Mesenchymal stem cell (in vitro differentiated cells and primary cell): ENCODE measurements around the gene SUPT3H.

Source experiments
- DNase-seq: peaks from one replicate; pipeline ENCODE4 v3.0.0-alpha.2; 2013
- H2AFZ ChIP-seq: one replicate; pipeline ENCODE4 v1.6.1; 2013; ENCODE audit warnings: low read depth, mild to moderate bottlenecking, control low read depth, inconsistent platforms, low read length, moderate library complexity
- H2AK5ac ChIP-seq: 2 replicates; pipeline ENCODE4 v1.6.1; 2013; ENCODE audit warnings: low read length, moderate library complexity, mild to moderate bottlenecking, inconsistent platforms; ENCODE audit not compliant: severe bottlenecking
- H2BK120ac ChIP-seq: one replicate; pipeline ENCODE4 v1.6.1; 2013; ENCODE audit warnings: low read depth, mild to moderate bottlenecking, inconsistent platforms, low read length, moderate library complexity
- H2BK12ac ChIP-seq, 2 experiments: one replicate each; pipeline ENCODE4 v1.6.1; 2013; ENCODE audit warnings: inconsistent platforms in 2 of 2, low read length in 2 of 2, mild to moderate bottlenecking in 2 of 2, moderate library complexity in 2 of 2, control low read depth in 1 of 2
- H2BK15ac ChIP-seq: one replicate; pipeline ENCODE4 v1.6.1; 2013; ENCODE audit warnings: mild to moderate bottlenecking, low read depth, inconsistent platforms; ENCODE audit not compliant: poor library complexity, severe bottlenecking
- H2BK5ac ChIP-seq: 2 replicates; pipeline ENCODE4 v1.6.1; 2013; ENCODE audit warnings: low read depth, mild to moderate bottlenecking, low read length, control low read depth, inconsistent platforms; ENCODE audit not compliant: poor library complexity, severe bottlenecking
- H3K14ac ChIP-seq, 2 experiments: one replicate each; pipeline ENCODE4 v1.6.1; 2013; ENCODE audit warnings: inconsistent platforms in 2 of 2, low read length in 2 of 2, control low read depth in 1 of 2, mild to moderate bottlenecking in 1 of 2, moderate library complexity in 1 of 2
- H3K18ac ChIP-seq, 2 experiments: one replicate each; pipeline ENCODE4 v1.6.1; 2013; ENCODE audit warnings: inconsistent platforms in 2 of 2, low read length in 2 of 2, control low read depth in 1 of 2, low read depth in 1 of 2, mild to moderate bottlenecking in 1 of 2
- H3K23ac ChIP-seq, 2 experiments: one replicate each; pipeline ENCODE4 v1.6.1; 2013; ENCODE audit warnings: inconsistent platforms in 2 of 2, low read length in 2 of 2, mild to moderate bottlenecking in 2 of 2, moderate library complexity in 2 of 2, control low read depth in 1 of 2
- H3K27ac ChIP-seq: 2 replicates; pipeline ENCODE4 v1.5.1; 2013; ENCODE audit warnings: mild to moderate bottlenecking, moderate library complexity, low read length, control low read depth, inconsistent platforms; ENCODE audit not compliant: poor library complexity, severe bottlenecking
- H3K27me3 ChIP-seq, 2 experiments: 2 replicates each; pipeline versions ENCODE4 v1.6.1 to v1.7.0; 2013; ENCODE audit warnings: low read length in 2 of 2, mild to moderate bottlenecking in 2 of 2, moderate library complexity in 2 of 2, control low read depth in 1 of 2, inconsistent platforms in 1 of 2; ENCODE audit not compliant: control insufficient read depth in 1 of 2, insufficient read depth in 1 of 2
- H3K36me3 ChIP-seq, 2 experiments: 2 replicates each; pipeline versions ENCODE4 v1.6.1 to v1.7.0; 2013; ENCODE audit warnings: low read length in 2 of 2, control low read depth in 1 of 2, inconsistent platforms in 1 of 2, low read depth in 1 of 2, mild to moderate bottlenecking in 1 of 2; ENCODE audit not compliant: insufficient read depth in 2 of 2, control insufficient read depth in 1 of 2
- H3K4ac ChIP-seq, 2 experiments: one replicate each; pipeline ENCODE4 v1.6.1; 2013; ENCODE audit warnings: inconsistent platforms in 2 of 2, low read length in 2 of 2, mild to moderate bottlenecking in 2 of 2, moderate library complexity in 2 of 2, control low read depth in 1 of 2, low read depth in 1 of 2
- H3K4me1 ChIP-seq: 2 replicates; pipeline ENCODE4 v1.6.1; 2013; ENCODE audit warnings: low read depth, low read length, control low read depth; ENCODE audit not compliant: control insufficient read depth, insufficient read depth
- H3K4me2 ChIP-seq: 2 replicates; pipeline ENCODE4 v1.6.1; 2013; ENCODE audit warnings: low read length, mild to moderate bottlenecking, inconsistent platforms; ENCODE audit not compliant: poor library complexity, severe bottlenecking
- H3K4me3 ChIP-seq, 2 experiments: 2 replicates each; pipeline versions ENCODE4 v1.5.1 to v1.7.0; 2013; ENCODE audit warnings: low read length in 2 of 2, mild to moderate bottlenecking in 2 of 2, control low read depth in 1 of 2, low read depth in 1 of 2; ENCODE audit not compliant: insufficient read depth in 1 of 2
- H3K79me1 ChIP-seq: replicated peaks from 2 replicates; pipeline ENCODE4 v1.6.1; 2013; ENCODE audit warnings: mild to moderate bottlenecking, control low read depth, low read length, inconsistent platforms; ENCODE audit not compliant: poor library complexity, severe bottlenecking
- H3K9ac ChIP-seq: 2 replicates; pipeline ENCODE4 v1.7.0; 2013; ENCODE audit warnings: mild to moderate bottlenecking, low read length, moderate library complexity
- H3K9me3 ChIP-seq: 2 replicates; pipeline ENCODE4 v1.7.0; 2013; ENCODE audit warnings: mild to moderate bottlenecking, low read length; ENCODE audit not compliant: control insufficient read depth
- H4K8ac ChIP-seq: one replicate; pipeline ENCODE4 v1.6.1; 2013; ENCODE audit warnings: inconsistent platforms, mild to moderate bottlenecking, low read length, moderate library complexity
- H4K91ac ChIP-seq: one replicate; pipeline ENCODE4 v1.6.1; 2013; ENCODE audit warnings: mild to moderate bottlenecking, low read length, inconsistent platforms
- WGBS: methylation state at CpG from one replicate; pipeline ENCODE4 v1.1.7; 2013; ENCODE audit warnings: mixed read lengths; 5-methylcytosine and 5-hydroxymethylcytosine counted together

SUPT3H gene

GRCh38 chr6:44972709-44973108 lies 405.0 kb downstream of the SUPT3H start:
- no peak overlapping the region for H3K18ac ChIP-seq
- H3K14ac ChIP-seq: no peak overlapping the region
- no peak overlapping the region for H3K4me2 ChIP-seq
- H4K8ac ChIP-seq: no peak overlapping the region
- no peak overlapping the region for H2AK5ac ChIP-seq
- 94% methylated on average over 3 of the region's 3 CpGs for WGBS
- H3K4me1 ChIP-seq: no peaks in the 10 kb centered on the region
- H3K79me1 ChIP-seq: peaks cover 2% of the 10 kb centered on the region
- no peak overlapping the region for H2BK15ac ChIP-seq
- H3K27me3 ChIP-seq: no peaks in the 10 kb centered on the region
- no peaks in the 10 kb centered on the region for H3K9me3 ChIP-seq
- H2BK120ac ChIP-seq: no peak overlapping the region
- no peak overlapping the region for H3K9ac ChIP-seq
- H3K4ac ChIP-seq: no peak overlapping the region
- no peak for DNase-seq
- H3K36me3 ChIP-seq: peaks cover 0 to 6% of the 10 kb centered on the region in 2 experiments
- H4K91ac ChIP-seq: no peak overlapping the region
- H3K4me3 ChIP-seq: no peak overlapping the region
- no peak overlapping the region for H2AFZ ChIP-seq
- no peak overlapping the region for H3K27ac ChIP-seq
- H3K23ac ChIP-seq: no peak overlapping the region
- no peak overlapping the region for H2BK5ac ChIP-seq
- no peak overlapping the region for H2BK12ac ChIP-seq

- no peak overlapping the region for H2BK12ac ChIP-seq
- H3K36me3 ChIP-seq: peaks cover 0 to 6% of the 10 kb centered on the region in 2 experiments
- H3K9me3 ChIP-seq: no peaks in the 10 kb centered on the region
- H3K9ac ChIP-seq: peak overlapping the region; percentile 15
- H2AFZ ChIP-seq: no peak overlapping the region
- H3K79me1 ChIP-seq: peaks cover 2% of the 10 kb centered on the region
- H3K4me3 ChIP-seq: no peak overlapping the region
- H3K27ac ChIP-seq: no peak overlapping the region
- H2BK120ac ChIP-seq: no peak overlapping the region
- H3K4ac ChIP-seq: no peak overlapping the region
- H4K8ac ChIP-seq: no peak overlapping the region
- no peak overlapping the region for H4K91ac ChIP-seq
- 93% methylated on average over 3 of the region's 4 CpGs for WGBS
- no peaks in the 10 kb centered on the region for H3K27me3 ChIP-seq
- no peak overlapping the region for H3K14ac ChIP-seq
- no peak for DNase-seq
- no peak overlapping the region for H2AK5ac ChIP-seq
- H3K18ac ChIP-seq: no peak overlapping the region
- H3K4me2 ChIP-seq: no peak overlapping the region
- H3K4me1 ChIP-seq: no peaks in the 10 kb centered on the region
- no peak overlapping the region for H3K23ac ChIP-seq
- no peak overlapping the region for H2BK5ac ChIP-seq
- no peak overlapping the region for H2BK15ac ChIP-seq
Measured at GRCh38 chr6:44969446-44970185, 408.1 kb downstream of the SUPT3H start.

- no peak overlapping the region for H3K9ac ChIP-seq
- H2BK5ac ChIP-seq: no peak overlapping the region
- no peaks in the 10 kb centered on the region for H3K9me3 ChIP-seq
- H3K27me3 ChIP-seq: no peaks in the 10 kb centered on the region
- H3K4me3 ChIP-seq: no peak overlapping the region
- H3K4me2 ChIP-seq: no peak overlapping the region
- no peak overlapping the region for H3K4ac ChIP-seq
- no peak for DNase-seq
- no peak overlapping the region for H3K18ac ChIP-seq
- no peak overlapping the region for H2BK15ac ChIP-seq
- H2BK120ac ChIP-seq: no peak overlapping the region
- no CpG with 5 or more reads among the region's 1 CpG for WGBS
- no peaks in the 10 kb centered on the region for H3K79me1 ChIP-seq
- no peak overlapping the region for H3K23ac ChIP-seq
- no peaks in the 10 kb centered on the region for H3K4me1 ChIP-seq
- H4K91ac ChIP-seq: no peak overlapping the region
- no peak overlapping the region for H4K8ac ChIP-seq
- H2BK12ac ChIP-seq: no peak overlapping the region
- no peak overlapping the region for H2AFZ ChIP-seq
- H3K14ac ChIP-seq: no peak overlapping the region
- peaks cover 0 to 3% of the 10 kb centered on the region in 2 experiments for H3K36me3 ChIP-seq
- H2AK5ac ChIP-seq: no peak overlapping the region
- no peak overlapping the region for H3K27ac ChIP-seq
Measured at GRCh38 chr6:44967481-44967880, 410.3 kb downstream of the SUPT3H start.

- Histone ChIP-seq H3K4me1 (no peaks in the 10 kb centered on the region), H2AK5ac (no peak overlapping the region), H3K4me2 (no peak overlapping the region), H3K18ac (no peak overlapping the region), H2BK15ac (no peak overlapping the region), H3K9me3 (no peaks in the 10 kb centered on the region), H4K91ac (no peak overlapping the region), H2BK5ac (no peak overlapping the region), H3K14ac (no peak overlapping the region), H2AFZ (no peak overlapping the region), H3K27ac (no peak overlapping the region), H3K9ac (no peak overlapping the region), H3K79me1 (no peaks in the 10 kb centered on the region), H3K27me3 (no peaks in the 10 kb centered on the region), H2BK12ac (no peak overlapping the region), H4K8ac (no peak overlapping the region), H3K4ac (no peak overlapping the region), H2BK120ac (no peak overlapping the region), H3K23ac (no peak overlapping the region), H3K36me3 (no peaks in the 10 kb centered on the region), H3K4me3 (no peak overlapping the region)
- 64% methylated on average over 2 of the region's 2 CpGs for WGBS
- DNase-seq: peak; percentile 60
Measured at GRCh38 chr6:44966449-44967092, 411.2 kb downstream of the SUPT3H start.
